GM12865 (cell line): ENCODE measurements around the gene CMC4.

ENCODE experiments used
- DNase-seq: peaks from one replicate; pipeline ENCODE4 v3.0.0; 2010; ENCODE audit warnings: low read depth
- H3K4me3 ChIP-seq: 2 replicates; pipeline ENCODE4 v1.5.1; 2011; ENCODE audit warnings: mild to moderate bottlenecking, low read depth, low read length, control low read depth
- TF ChIP-seq, protein P1 (sequence below): IDR thresholded peaks from 2 replicates; pipeline ENCODE4 v1.5.1; 2011; ENCODE audit warnings: low read length, control low read depth, low read depth, inconsistent platforms; ENCODE audit not compliant: insufficient read depth; ENCODE audit errors: missing control alignments

The CMC4 gene

DNA sequence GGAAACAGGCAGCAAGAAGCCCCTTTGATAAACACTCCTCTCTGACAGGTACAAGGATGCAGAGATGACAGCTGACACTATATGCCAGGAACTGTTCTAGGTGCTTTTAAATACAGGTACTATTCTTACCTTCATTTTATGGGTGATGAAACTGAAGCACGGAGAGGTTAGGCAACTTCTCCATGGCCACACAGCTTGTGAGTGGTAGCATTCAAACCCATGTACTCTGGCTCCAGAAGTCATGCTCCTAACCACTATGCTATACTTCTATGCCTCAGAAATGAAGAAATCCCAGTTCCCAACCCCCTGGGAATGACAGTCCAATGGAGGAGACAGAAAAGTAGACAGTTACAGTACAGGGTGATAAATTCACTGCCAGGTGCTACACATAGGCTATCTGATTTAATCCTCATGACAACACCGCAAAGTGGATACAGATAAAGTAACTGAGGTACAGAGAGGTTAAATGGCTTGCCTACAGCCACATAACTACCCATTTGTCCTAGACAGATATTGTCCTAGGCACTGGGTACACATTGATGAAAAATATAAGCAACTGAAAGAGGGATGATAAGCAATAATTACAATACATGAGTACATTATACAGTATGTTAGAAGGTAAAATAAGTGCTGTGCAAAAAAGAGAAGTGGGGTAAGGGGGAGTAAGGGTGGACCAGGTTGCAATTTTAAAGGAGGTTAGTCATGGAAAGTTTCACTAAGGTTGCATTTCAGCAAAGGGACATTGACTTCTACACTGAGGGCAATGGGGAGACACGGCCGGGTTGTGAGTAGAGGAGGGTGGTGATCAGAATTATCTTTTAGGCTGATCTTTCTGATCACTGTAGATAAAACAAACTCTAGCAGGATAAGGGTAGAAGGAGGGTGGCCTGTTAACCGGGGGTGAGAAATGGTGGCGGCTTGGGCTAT lies 46.8 kb downstream of the CMC4 start:
- DNase-seq = no peak
- TF ChIP-seq, protein P1, sequence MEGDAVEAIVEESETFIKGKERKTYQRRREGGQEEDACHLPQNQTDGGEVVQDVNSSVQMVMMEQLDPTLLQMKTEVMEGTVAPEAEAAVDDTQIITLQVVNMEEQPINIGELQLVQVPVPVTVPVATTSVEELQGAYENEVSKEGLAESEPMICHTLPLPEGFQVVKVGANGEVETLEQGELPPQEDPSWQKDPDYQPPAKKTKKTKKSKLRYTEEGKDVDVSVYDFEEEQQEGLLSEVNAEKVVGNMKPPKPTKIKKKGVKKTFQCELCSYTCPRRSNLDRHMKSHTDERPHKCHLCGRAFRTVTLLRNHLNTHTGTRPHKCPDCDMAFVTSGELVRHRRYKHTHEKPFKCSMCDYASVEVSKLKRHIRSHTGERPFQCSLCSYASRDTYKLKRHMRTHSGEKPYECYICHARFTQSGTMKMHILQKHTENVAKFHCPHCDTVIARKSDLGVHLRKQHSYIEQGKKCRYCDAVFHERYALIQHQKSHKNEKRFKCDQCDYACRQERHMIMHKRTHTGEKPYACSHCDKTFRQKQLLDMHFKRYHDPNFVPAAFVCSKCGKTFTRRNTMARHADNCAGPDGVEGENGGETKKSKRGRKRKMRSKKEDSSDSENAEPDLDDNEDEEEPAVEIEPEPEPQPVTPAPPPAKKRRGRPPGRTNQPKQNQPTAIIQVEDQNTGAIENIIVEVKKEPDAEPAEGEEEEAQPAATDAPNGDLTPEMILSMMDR = no peak
- no peak overlapping the region for H3K4me3 ChIP-seq

DNA sequence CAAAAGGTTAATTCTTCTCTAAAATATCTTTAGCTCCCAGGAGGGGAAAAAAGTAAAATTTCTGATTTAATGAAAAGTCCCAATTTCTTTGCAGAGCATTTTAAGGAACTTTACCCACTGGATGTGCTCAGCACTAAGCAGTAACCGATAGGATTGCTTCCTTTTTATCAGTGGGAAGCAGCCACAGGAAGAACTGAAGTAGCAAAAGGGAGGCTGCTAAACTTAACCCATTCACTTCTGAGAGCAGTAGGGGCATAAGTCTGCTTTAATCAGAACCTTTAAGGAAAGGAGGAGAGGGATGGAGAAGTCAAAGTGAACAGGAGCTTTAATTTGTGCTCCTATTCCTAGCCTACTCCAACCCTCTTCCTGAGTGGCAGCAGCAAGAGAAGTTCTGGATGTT lies 48.4 kb downstream of the CMC4 start, which contains the start of gene F8:
Gene F8 (minus strand): TSS at position 139 of the 400 bp plus-strand sequence. CDS start 171 bp downstream, outside the sequence.
- no peak for DNase-seq
- TF ChIP-seq, protein P1 = no peak
- H3K4me3 ChIP-seq = no peak within 1 kb of the TSS

DNA sequence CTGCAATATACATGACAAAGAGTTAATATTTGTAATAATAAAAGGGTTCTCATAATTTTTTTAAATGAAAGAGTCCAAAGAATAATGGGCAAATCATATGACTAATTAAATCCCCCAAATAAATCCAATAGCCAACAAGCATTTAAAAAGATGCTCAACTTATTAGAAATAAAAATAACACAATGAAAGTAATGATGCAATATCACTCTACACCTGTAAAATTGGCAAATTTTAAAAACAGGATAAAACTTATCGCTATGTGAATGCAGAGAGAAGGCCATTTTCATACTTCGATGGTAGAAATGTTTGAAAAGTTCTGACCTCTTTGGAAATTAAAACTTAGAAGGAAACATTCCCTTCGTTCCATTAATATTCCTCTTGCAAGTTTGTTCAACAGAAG lies 50.3 kb downstream of the CMC4 start:
- no peak overlapping the region for H3K4me3 ChIP-seq
- DNase-seq = no peak
- TF ChIP-seq, protein P1 = no peak
